Globus pallidus (tissue), 1 donor: Measurements from ENCODE around the gene PCP4.

Experiments used
- DNase-seq: peaks from one replicate; pipeline ENCODE4 v3.0.0-alpha.2; 2015; ENCODE audit warnings: low spot score

The PCP4 gene

DNA sequence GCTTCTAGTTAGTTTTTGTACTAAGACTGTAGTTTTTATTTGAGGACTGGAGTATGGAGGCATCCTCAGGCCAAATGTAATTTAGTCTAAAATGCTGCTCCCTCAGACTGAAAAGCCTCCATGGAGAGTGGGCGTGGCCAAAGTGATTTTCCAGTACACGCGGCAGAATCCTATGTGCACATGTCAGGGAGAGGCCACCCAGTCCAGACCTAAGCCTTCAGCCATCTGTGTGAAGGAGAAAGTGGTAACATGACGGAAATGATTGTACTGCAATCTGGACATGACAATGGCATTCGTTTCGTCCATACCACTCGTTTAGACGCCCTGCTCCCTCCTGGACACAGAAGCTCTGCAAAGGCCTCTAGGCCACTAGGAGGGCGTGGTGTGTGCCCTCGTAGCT lies 56.2 kb downstream of the PCP4 start:
- no peak for DNase-seq

DNA sequence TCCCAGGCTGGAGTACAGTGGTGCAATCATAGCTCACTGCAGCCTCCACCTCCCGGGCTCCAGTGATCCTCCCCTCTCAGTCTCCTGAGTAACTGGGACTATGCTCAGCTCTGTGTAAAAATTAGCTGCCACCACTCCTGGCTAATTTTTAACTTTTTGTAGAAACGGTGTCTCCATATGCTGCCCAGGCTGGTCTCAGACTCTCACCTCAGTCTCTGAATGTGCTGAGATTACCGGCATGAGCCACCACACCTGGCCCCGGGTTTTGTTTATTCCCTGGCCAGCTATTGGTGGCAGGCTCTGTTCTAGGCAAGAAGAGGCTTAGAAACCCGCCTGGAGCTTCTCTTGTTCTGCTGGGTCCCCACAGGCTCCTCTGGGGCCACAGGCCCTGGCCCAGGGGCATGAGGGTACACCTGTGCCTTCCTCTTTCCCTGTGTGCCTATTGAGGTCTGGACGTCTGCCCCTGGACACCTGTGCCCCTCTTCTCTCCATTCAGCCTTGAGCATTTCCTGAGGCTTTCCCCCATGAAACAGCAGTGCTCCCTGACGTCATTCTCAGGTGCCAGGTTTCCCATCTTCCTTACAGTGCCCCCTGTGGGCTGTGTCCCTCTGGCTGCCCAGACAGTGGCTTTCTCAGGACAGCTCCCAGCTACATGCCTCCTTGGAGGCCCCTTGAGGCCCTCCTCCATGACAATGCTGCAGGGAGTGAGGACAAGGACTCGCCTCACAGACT lies 57.5 kb downstream of the PCP4 start:
- no peak for DNase-seq

DNA sequence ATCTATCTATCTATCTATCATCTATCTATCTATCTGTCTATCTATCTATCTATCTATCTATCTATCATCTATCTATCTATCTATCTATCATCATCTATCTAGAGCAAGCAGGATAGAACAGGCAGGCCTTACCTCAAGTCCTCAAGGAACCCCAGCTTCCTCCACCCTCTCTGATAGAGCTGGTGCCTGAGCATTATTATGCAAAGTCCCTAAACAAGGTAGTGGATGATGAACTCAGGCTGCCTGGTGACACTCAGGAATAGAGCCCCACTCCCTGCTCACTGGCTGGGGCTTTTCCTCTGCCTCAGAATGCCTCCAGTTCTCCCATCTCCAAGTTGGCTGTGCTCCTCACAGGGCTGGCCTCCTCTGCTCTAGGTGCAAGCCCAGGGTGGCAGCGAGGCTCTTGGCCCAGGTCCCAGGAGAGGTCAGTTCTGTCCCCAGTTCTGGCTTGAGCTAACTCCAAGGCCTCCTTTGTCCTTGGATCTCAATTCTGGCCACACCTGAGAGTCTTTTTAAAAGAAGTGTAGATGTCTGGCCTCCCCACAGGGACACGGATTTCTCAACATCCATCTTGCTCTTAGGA lies 60.2 kb downstream of the PCP4 start:
- no peak for DNase-seq

DNA sequence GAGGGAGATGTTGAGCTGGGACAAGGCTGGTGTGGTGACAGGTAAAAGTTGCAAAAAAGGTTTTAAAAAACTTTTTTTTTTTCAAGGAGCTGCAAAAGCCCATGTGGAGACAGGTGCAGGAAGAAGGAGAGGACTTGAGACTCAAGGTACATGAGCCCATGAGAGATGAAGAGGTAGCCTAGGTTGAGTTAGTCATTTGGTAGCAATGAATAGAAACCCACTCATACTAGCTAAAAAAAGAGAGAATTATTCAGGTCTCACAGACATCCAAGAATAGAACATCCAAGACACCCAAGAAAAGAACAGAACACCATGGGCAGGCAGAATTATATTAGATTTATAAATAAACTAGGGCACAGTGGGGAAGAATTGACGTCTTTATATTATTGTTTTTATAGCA lies 65.1 kb downstream of the PCP4 start:
- DNase-seq = no peak

DNA sequence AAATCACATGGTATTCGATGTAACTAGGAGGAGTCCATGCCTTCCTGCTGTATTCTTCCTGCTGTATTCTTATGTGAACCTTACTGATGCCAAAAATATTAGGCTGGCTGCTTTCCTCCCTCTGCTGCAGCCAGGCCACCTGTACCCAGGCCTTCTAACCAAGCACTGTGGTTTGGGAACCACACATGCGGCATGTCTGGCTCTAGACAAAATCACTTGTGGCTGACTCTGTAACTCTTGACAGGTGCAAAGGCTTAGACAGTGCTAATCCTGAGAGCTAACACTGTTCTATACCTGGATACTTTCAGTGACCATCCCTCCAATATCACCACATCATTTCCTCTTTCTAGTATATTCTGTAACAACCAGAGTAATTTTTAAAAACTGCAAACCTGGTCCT lies 67.7 kb downstream of the PCP4 start:
- no peak for DNase-seq

DNA sequence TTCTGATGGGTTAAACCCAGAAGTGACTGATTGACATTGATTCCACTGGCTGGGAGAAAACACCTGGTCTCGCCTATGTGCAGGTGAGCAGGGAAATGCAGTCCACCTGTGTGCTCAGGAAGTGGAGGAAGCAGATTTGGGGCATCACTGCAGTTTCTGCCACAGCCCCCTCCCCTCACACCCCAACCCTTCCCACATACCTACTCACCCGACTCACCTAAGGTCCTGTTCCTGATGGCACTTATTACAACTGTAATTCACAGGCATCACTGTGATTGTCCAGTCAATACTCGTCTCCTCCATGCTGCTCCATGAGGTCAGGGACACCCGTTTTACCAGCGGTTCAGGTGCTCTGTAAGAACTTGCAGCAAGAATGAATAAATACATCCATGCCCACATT lies 68.5 kb downstream of the PCP4 start:
- no peak for DNase-seq

DNA sequence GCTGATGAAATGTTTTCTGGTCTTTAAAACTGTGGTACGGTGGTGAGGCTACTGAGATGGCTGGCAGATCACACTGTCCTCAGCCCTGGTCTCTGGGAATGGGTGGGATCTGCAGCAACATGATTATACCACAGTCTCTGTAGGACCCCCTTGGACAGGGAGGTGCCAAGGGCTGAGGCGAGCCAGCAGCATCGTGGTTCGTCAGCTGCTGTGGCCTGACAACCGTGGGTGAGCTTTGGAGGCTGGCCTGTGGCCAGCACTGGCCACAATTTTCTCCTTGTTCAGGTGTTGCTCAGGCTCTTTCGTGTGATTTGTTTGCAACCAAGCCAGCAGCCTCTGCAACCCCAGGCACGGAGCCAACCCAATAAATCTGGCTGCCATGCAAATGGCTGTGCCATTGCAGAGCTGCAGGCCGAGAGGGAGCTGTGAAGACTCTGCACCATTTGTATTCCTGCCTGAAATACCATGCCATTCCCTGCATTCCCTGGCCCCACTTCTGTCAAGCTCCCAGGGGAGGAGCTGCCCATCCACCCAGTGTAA lies 70.9 kb downstream of the PCP4 start:
- DNase-seq = no peak

DNA sequence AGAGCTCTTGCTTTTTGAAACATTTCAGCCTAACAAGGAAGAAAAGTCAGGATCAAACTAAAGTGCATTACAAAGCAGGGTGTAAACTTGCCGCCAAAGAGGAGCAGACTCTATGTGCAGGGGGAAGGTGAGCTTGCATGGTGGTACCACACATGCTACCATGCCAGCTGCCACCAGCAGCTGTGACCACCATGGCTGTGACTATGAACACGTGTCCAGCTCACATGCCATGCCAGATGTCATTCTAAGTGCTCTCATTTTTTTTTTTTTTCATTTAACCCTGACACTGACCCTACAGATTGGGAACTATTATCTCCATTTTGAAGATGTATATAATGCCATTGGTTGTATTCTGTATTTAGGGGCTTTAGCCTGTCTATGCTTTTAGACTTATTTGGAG lies 79.0 kb downstream of the PCP4 start:
- no peak for DNase-seq

DNA sequence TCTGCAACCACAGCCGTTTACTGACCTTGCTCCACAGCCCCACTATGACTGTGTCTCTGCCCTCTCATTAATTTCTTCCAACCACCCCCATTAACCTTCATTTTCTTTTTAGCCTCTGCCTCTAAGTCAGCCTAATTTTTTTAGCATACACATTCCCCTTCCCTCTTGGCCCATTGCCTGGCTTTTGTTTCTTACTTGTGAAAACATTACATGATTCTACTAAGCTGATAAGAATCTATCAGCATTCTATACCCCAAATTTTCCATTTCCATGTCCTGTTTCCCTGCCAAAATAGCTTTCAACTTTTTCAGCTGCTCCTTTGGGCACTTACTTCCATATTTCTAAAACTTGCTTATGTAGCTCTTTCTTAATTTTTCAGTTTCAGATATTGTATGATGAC lies 79.8 kb downstream of the PCP4 start:
- DNase-seq = no peak

DNA sequence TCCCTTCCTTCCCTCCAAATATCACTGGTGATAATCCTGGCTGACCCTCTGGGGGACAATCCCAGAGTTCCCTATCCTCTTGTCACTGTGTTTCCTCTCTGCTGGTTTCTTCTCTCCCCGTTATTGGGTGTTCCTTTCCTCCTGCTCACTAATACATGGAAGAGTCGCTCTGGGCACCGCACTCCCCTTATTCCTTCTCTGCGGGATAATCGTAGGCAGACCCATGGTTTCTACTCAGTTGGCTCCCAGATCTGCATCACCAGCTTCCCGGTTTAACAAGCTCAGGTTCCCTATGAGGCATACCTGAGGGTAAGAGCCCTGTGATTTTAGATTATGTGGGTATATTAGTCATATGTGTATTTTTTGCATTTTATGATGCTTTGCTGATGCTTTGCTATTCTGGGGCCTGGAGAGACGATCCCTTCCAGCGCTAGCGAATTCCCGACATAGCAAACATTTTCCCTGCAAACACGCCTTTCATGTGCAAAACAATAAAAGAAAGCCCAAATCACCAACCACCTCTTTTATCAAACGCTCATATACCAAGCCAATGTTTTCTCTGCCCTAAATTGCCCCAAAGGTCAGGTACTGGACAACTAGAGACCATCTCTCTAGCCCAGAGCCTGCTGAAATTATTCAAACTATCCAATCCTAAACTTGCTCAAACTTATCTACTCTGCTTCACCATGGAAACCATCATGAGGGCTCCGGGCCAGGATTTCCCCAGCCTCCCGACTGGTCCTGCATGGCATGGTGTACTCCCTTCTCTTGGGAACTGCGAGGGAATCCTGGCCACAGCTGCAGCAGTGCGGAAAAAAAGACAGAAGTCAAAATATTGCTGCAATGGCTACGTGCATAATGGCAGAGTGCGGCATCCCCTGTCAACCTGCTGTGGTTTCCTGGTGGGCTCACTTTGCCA lies 84.2 kb downstream of the PCP4 start:
- no peak for DNase-seq

DNA sequence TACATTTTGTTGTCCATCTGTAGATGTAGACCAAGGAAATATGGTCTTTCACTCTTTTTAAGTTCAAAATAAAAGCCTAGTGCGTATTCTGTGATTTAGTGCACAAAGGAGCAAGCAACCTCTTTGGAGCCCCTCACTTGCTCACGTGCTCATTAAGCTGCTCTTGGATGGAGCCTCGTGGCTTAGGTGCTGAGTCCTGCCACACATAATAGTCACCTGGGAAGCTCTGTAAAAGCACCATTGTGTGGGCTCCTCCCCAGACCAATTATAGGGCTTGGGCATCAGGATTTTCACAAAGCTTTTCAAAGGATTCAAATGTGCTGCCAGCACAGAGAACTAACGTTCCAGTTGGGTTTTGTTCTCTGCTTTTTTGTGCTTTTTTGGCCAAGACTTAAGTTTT lies 85.0 kb downstream of the PCP4 start:
- no peak for DNase-seq

DNA sequence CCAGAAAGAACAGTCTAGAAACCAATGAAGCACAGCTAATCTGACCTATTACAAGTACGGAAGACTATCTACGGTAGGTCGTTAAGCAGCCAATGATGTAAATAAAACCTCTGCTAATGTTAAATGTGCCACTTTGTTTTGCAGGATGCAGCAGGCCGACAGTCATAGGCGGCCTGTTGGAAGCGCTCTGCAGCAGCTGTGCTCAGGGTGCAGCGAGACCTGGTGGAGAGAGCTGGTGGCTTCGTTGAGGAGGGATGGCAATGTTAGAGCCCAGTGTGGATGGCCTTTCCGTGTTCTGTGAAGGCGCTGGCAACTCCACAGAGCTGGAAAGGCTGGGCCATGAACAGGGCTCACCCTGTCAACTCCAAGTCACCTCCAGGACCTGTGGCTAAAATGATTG lies 87.3 kb downstream of the PCP4 start:
- DNase-seq = no peak

DNA sequence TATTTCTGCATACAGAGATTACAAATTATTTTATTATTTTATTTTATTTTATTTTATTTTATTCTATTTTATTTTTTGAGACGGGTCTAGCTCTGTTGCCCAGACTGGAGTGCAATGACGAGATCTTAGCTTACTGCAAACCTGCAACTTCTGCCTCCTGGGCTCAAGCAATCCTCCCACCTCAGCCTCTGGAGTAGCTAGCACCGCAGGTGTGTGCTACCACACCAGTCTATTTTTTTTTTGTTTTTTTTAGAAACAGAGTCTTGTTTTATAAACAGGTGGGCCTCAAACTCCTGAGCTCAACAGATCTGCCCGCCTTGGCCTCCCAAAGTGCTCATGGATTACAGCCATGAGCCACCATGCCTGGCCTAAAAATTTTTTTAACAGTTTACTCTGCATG lies 88.1 kb downstream of the PCP4 start:
- no peak for DNase-seq

DNA sequence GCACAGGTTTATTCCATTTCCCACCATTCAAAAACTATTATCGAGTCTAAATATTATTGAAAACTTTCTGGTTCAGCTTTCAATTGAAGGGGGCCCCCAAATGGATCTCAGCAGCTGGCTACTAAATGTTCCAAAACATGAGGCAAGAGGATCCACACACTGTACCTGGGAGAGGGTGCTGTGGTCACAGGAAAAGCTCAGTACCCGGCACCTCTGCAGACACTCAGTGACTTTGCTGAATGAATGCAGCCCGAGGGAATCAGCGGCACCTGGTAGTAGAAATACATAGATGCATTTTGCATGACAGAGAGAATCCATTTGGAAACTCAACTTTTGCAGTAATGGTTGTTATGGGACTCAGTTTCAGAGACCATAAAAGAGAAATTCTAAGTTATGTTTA lies 89.3 kb downstream of the PCP4 start:
- DNase-seq = no peak

DNA sequence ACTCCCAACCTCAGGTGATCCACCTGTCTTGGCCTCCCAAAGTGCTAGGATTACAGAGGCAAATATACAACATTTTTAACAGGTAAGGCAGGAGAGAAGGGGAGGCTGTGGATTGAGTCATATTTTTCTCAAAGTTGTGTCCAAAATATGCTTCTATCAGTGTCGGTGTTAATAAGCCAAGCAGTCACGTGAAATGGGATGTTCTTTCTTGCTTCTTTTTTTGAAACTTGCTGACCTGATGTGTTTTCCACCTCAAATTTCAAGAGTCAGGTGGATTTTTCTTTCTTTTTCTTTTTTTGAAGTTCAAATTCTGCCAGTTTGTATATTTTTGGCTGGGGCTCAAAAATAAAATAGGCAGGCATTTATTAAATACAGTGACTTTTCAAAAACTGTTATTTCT lies 91.5 kb downstream of the PCP4 start:
- DNase-seq = no peak

DNA sequence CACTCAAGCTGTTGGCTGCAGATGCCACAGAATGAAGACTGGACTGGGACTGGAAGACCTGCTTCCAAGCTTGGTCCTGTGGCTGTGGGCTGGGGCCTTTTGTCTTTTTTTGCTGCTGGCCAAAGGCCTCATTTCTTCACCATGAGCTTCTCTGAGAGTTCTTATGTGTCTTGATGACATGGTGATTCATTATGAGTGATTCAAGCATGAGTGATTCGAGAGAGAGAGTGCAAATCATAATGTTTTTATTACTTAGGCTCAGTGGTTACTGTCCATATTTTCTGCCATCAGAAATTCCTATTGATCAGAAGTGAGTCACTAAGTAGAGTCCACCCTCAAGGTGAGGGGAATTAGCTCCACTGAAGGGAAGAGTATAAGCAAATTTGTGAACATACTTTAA lies 94.0 kb downstream of the PCP4 start:
- no peak for DNase-seq

DNA sequence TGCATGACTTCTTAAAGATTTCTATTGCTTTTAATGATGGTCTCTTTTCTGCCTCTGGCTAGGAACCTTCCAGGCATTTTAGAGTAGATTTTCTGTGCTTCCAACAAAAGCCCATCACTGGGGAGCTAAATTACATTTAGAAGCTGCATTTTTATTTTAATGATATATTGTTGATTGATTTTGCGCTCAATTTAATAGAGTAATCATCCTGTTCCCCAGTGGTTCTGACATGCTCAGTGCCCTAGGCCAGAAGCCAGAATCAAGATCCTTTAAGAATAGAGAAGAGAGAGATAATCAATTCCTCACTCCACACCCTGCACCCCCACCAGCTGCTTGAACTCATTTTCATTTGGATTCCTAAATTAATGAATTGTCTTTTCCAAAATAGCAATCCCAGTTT lies 97.8 kb downstream of the PCP4 start:
- no peak for DNase-seq

DNA sequence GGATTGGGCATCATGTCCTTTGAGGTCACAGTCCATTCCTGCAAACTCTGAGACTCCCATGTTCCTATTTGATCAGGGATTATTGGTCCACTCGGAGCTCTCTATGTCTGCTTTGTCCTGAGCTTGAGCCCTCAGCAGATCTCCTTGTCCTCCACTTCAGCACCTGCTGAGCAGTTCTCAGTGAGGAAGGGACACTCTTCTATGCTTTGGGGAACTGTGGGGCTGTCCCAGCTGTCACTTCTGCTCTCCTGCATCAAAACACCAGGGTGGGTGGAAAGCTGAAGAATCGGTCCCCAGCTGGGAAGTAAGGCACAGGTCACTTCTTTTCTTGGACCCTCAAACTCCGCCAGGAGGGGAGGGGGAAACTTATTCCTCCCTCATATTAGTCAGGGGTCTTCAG lies 99.5 kb downstream of the PCP4 start:
- no peak for DNase-seq

DNA sequence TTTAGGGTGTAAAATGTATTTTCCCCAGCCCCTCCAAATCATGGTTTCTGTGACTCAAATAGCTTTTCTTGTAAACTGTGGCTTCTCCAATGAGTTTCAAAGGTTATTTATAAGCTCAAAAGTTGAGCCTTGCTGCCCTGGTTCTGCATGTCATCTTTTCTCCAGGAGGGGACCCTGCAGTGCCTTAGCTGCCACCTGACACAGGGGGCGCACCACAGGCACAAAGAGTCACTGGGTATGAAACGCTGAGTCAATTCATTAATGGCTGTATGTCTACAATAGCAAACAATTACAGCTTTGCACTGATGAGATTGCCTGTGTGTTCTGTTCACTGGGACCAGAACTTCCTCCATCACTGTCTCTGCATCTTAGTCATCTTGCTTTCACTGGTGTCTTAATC lies 100.8 kb downstream of the PCP4 start:
- DNase-seq = no peak

DNA sequence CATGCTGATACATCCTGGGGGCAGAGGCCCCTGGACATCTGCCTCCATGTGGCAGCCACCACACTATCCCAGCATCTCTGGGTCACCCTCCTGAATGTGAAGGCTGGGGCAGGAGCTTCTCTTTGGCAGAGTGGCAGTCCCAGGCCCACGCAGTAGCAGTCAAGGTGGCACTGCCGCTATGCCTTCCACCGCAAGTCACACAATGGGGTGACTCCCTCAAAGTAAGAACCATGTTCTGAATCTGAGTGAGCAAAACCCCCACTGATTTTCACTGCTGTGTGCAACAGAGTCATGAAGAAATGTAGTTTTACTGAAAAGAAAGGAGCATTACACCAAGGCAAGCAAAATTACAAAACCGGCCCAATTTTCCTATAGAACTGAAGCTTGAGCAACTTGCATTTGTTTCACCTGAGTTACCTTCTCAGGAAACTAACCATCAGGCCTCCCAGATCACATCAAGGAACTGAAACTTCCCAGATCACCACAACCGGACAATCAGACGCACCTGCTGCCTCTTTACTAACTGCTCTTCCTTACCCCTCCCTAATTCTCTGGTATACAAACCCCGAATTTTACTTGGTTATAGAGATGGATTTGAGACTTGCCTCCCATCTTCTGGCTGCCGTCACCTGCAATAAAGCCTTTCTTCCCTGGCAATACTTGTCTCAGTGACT lies 102.6 kb downstream of the PCP4 start:
- no peak for DNase-seq

DNA sequence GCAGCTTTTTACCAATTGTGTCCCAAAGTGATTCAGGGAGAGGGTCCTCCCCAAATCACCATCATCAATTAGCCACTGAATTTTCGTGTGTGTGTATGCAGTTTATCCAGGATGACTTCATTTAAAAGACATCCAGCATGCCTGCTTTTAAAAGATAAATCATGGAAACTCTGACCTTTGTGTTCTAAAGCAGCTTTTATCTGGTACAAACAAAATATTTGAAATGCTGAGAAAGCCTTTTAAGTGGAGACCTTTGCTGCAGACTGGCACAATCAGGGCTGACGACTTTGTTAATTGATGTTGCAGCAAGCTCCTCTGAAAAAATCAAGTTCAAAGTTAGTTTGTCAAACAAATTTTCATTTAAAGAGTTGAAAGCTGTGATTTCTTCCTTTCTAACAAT lies 104.7 kb downstream of the PCP4 start:
- no peak for DNase-seq

DNA sequence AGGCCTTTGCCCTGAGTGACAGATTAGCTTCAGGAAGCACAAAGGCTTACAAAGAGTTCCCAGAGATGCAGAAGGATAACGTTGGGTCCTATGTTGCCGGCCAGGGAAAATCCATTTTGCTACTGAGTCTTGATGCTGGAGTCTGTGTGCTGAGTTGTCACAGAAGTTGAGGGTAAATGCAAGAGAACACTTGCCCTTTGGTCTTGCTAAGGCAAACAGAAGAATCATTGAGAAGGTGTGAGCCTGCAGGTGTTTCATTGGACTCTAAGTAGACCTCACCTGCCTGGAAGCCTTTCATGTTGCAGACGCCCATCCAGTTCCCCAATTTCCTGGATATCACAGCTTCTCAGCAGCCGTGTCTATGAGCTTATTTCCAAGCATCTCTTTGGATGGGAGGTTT lies 105.2 kb downstream of the PCP4 start:
- no peak for DNase-seq
